ENCODE data around the gene CRTAC1.
"Not testable (repeated sequence)": the region's sequence is repeated elsewhere in the genome, so short reads cannot be mapped to it uniquely, and the experiment has no call there.

The CRTAC1 gene

GRCh38 chr10:97842656-97843280 is 187.7 kb downstream of the CRTAC1 start:
- DNase-seq (ENCODE audit: low spot score) = no peak

DNA sequence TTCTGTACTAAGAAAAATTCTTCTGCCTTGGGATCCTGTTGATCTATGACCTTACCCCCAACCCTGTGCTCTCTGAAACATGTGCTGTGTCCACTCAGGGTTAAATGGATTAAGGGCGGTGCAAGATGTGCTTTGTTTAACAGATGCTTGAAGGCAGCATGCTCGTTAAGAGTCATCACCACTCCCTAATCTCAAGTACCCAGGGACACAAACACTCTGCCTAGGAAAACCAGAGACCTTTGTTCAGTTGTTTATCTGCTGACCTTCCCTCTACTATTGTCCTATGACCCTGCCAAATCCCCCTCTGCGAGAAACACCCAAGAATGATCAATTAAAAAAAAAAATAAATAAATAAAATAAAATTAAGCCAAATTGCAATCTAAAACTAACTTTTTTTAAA is 188.3 kb downstream of the CRTAC1 start:
- not testable (repeated sequence) for DNase-seq (ENCODE audit: low spot score)

DNA sequence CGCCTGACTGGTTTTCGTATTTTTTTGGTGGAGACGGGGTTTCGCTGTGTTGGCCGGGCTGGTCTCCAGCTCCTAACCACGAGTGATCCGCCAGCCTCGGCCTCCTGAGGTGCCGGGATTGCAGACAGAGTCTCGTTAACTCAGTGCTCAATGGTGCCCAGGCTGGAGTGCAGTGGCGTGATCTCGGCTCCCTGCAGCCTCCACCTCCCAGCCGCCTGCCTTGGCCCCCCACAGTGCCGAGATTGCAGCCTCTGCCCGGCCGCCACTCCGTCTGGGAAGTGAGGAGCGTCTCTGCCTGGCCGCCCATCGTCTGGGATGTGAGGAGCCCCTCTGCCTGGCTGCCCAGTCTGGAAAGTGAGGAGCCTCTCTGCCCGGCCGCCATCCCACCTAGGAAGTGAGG is 189.3 kb downstream of the CRTAC1 start:
- not testable (repeated sequence) for DNase-seq (ENCODE audit: low spot score)

DNA sequence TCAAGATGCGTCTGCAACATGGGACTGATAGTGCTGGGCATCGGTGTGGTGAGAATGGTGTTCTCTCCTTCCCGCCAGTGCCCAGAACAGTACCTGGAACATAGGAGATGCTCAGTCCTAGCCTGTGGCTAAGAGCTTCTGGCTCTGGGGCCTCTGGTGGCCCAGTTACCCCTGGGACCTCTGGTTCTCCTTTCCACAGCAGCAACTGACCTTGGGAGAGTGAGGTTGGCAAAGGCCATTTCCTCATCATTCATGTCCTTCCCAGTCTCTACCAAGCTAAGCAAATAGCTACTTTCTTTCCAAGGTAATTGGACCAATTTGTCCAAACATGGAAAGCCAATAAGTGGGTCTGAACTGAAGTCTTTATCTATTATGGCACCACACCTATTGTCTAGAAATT is 192.3 kb downstream of the CRTAC1 start:
- no peak for DNase-seq (ENCODE audit: low spot score)

GRCh38 chr10:97836446-97836845 is 194.0 kb downstream of the CRTAC1 start:
- no peak for DNase-seq (ENCODE audit: low spot score)

DNA sequence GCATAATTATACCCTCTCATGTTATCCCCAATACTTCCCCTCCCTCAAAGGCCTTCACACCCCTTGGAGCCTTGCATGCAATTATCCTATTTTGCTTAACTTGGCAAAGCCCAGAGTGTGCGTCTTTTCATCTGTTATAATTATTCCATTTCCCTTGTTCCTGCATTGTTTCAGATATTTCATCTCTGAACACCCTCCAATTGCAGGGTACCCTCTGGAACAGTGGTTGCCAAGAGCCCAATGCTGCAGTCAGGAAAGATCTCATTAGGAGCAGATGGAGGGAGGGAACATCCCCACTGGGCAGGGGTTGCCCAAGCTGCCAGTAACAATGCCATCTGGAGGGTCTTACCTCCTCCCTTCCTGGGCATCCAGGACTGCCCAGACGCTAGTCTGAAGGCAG is 199.2 kb downstream of the CRTAC1 start:
- DNase-seq (ENCODE audit: low spot score) = no peak

- no peak for DNase-seq (ENCODE audit: low spot score)
These were observed 200.4 kb downstream of the CRTAC1 start for GRCh38 chr10:97830064-97830463.

GRCh38 chr10:97828721-97829120 is 201.7 kb downstream of the CRTAC1 start:
- no peak for DNase-seq (ENCODE audit: low spot score)

- no peak for DNase-seq (ENCODE audit: low spot score)
These were observed 202.6 kb downstream of the CRTAC1 start for GRCh38 chr10:97827702-97828291.

DNA sequence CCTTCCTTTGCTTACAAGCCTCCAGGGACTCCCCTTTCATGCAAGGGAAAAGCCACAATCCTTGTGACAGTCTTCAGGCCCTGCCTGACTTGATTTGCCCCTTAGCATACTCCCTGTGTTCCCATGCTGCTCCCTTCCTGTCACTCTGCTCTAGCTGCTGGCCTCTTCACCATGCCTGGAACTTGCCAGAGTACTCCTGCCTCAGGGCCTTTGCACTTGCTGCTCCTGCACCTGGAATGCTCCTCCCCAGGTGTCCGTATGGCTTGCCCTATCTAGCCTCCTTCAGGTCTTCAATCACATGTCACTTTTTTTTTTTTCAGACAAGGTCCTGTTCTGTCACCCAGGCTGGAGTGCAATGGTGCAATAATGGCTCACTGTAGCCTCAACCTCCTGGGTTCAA is 203.5 kb downstream of the CRTAC1 start:
- DNase-seq (ENCODE audit: low spot score) = no peak

DNA sequence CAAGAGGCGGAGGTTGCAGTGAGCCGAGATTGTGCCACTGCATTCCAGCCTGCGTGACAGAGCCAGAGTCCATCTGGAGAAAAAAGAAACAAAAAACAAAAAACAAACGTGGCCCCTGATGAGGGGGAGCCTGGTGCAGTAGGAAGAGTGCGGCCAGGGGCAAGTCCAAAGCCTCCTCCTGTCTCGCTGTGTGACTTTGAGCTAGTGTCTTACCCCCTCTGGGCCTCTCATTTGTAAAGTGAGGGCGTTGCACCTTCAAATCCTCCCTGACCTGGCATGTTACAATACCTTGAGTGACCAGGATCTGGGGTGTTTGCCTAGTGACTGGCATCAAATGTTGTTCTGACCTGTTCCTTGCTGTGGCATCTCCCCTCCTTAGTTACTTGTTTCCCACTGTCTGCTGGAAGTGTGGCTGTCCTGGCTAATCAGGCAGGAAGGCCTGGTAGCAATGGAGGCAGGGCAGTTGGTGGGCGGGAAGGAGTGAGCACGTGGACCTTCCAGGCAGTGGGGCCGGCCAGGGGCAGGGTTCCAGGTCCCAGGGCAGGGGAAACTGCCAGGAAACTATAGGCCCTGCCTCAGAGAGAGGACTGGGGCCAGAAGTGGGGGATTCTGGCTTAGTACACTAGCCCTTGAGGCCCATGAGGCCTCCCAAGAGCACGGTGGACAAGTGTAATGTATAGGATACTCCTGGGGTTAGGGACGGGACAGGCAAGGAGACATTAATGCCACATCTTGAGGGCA is 205.2 kb downstream of the CRTAC1 start:
- DNase-seq (ENCODE audit: low spot score) = no peak

DNA sequence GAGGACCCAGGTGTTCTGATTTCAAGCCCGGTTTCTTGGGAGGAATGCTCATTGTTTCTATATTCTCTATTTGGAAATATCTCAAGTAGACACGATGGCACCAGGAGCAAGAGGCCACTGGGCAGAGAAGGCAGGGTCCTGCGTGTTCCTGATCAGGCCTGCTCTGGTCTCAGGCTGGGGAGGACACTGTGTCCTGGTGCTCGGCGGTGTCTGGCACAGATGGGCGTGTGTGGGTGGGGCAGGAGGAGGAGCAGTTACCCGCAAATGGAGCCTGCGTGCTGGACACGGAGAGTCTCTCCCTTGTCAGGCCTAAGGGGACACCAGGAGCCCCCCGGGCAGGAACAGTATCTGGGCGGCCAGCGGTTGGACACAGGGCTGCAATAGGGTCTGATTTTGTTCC is 206.7 kb downstream of the CRTAC1 start:
- DNase-seq (ENCODE audit: low spot score) = no peak

- DNase-seq (ENCODE audit: low spot score) = no peak
These were observed 208.1 kb downstream of the CRTAC1 start for GRCh38 chr10:97822261-97822687.

DNA sequence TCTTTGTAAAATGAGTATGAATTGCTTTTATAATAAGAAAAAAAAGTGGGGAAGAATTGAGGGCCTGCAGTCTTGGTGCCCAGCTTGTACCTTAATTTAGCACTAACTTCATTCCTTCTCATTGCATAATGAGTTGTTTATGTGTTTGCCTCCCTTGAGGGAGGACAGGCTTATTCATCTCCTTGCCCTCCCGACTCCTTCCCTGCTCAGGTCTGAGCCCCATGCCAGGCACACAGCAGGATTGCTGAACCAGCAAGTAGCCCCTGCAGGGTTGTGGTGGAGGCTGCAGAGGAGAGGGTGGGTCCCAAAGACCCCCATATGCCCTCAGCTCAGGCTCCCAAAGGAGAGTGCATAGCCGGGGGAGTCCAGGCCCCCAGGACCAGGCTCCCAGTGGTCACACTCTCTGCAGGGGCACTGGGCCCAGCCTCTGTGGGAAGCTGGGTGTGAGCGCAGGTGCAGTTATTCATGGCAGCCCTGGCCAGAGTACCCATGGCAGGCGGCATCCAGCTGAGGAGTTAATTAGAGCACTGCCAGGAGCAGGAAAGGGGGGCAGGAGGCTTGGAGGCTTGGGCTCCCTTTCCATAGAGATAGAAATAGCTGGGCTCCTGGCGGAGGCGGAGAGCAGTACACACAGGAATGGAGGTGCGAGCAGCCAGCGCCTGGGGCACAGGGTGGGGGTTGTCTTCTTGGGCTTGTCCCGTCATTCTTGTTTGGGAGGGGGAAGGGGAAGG is 208.9 kb downstream of the CRTAC1 start:
- DNase-seq (ENCODE audit: low spot score) = no peak

DNA sequence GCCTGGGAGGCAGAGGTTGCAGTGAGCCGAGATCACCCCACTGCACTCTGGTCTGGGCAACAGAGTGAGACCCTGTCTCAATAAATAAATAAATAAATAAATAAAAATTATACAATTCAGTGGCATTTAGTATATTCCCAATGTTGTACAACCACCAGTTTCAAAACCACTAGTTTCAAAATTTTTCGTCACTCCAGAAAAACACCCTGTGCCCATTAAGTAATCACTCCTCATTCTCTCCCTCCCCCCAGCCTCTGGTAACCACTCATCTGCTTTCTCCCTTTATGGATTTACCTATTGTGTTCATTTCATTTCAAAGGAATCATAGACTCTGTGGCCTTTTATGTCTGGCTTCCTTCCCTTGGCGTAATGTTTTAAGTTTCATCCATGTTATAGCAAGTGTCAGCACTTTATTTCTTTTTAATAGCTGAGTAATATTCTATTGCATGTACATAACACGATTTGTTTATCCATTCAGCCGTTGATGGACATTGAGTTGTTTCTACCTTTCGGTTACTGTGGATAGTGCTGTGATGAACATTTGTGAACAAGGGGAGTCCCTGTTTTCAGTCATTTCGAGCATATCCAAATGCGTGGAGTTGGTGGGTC is 210.2 kb downstream of the CRTAC1 start:
- no peak for DNase-seq (ENCODE audit: low spot score)

GRCh38 chr10:97818572-97818971 is 211.8 kb downstream of the CRTAC1 start:
- DNase-seq (ENCODE audit: low spot score) = no peak

DNA sequence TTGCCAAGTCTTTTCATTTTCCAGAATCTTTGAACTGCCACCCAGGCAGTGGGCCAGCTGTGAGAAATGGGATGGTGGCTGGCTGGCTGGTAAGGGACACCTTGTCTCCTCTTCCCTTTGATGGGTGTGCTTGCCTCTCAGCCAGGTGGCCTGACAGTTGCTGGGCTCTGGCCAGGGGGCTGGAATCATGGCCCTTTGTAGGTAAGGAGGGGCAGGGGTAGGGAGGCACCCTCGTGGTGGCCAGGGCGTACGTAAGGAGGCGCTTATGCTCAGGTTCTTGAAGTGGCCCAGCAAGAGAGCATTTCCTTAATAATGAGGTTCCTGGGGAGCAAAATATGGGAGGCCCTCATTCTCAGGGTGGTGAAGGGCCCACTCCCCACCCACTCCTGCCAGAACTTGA is 213.8 kb downstream of the CRTAC1 start:
- no peak for DNase-seq (ENCODE audit: low spot score)
